IPS-18a (cell line): ENCODE measurements around the gene MDM1.

ENCODE experiments used
- H3K27ac ChIP-seq: one replicate; pipeline ENCODE4 v1.5.1; 2013; ENCODE audit warnings: low read length
- H3K27me3 ChIP-seq: one replicate; pipeline ENCODE4 v1.6.1; 2013; ENCODE audit warnings: mild to moderate bottlenecking, low read length; ENCODE audit not compliant: control insufficient read depth, insufficient read depth
- H3K36me3 ChIP-seq: one replicate; pipeline ENCODE4 v1.6.1; 2013; ENCODE audit warnings: low read depth, low read length; ENCODE audit not compliant: control insufficient read depth
- H3K4me1 ChIP-seq: one replicate; pipeline ENCODE4 v1.6.1; 2013; ENCODE audit warnings: low read depth, low read length; ENCODE audit not compliant: control insufficient read depth
- H3K4me3 ChIP-seq: one replicate; pipeline ENCODE4 v1.5.1; 2013; ENCODE audit warnings: low read length
- H3K9ac ChIP-seq: one replicate; pipeline ENCODE4 v1.6.1; 2013; ENCODE audit warnings: mild to moderate bottlenecking, low read length, moderate library complexity
- H3K9me3 ChIP-seq: one replicate; pipeline ENCODE4 v1.6.1; 2013; ENCODE audit warnings: low read depth, low read length; ENCODE audit not compliant: control insufficient read depth

MDM1 gene

DNA sequence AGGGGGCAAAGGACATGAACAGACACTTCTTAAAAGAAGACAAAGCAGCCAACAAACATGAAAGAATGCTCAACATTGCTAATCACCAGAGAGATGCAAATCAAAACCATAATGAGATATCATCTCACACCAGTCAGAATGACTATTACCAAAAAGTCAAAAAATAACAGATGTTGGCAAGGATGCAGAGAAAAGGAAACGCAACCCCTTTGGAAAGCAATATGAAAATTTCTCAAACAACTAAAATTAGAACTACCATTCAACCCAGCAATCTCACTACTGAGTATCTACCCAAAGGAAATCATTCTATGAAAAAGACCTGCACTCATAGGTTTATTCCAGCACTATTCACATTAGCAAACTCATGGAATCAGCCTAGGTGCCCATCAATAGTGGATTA, 25.6 kb downstream of the MDM1 start:
- H3K4me1 ChIP-seq = no peaks in the 10 kb centered on the region
- H3K36me3 ChIP-seq = peaks cover 15% of the 10 kb centered on the region
- H3K27me3 ChIP-seq = no peaks in the 10 kb centered on the region
- H3K4me3 ChIP-seq = no peak overlapping the region
- H3K27ac ChIP-seq = no peak overlapping the region
- H3K9ac ChIP-seq = no peak overlapping the region
- no peaks in the 10 kb centered on the region for H3K9me3 ChIP-seq

DNA sequence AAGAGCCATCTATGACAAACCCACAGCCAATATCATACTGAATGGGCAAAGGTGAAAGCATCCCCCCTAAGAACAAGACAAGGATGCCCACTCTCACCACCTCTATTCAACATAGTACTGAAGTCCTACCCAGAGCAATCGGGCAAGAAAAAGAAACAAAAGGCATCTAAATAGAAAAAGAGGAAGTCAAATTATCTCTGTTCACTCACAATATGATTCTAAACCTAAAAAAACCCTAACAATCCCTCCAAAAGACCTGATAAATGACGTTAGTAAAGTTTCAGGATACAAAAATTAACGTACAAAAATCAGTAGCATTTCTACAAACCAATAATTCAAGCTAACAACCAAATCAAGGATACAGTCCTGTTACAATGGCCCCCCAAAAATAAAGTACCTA, 26.9 kb downstream of the MDM1 start:
- peaks cover 10% of the 10 kb centered on the region for H3K36me3 ChIP-seq
- H3K4me1 ChIP-seq = no peaks in the 10 kb centered on the region

DNA sequence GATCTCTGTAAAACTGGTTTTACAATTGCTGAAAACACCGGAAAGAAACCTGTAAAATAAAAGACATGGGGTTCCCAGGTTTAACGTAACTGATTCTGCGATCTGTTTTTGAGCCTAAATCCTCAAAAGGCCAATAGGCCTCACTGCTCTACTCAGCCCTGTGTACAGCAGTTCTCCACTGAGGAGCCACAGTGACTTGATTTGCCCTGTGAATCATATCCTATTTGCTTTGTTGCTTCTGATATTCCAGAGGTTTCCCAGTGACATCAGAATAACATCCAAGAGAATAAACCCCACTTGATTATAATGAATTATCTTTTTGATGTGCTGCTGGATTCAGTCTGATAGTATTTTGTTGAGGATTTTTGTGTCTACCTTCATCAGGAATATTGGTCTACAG, 27.5 kb downstream of the MDM1 start:
- H3K36me3 ChIP-seq = peaks cover 5% of the 10 kb centered on the region
- no peak overlapping the region for H3K27ac ChIP-seq

More for the DNA sequence above, 26.9 kb downstream of the MDM1 start:
- Histone ChIP-seq H3K9ac (no peak overlapping the region), H3K27ac (no peak overlapping the region), H3K27me3 (no peaks in the 10 kb centered on the region), H3K9me3 (no peaks in the 10 kb centered on the region), H3K4me3 (no peak overlapping the region)

DNA sequence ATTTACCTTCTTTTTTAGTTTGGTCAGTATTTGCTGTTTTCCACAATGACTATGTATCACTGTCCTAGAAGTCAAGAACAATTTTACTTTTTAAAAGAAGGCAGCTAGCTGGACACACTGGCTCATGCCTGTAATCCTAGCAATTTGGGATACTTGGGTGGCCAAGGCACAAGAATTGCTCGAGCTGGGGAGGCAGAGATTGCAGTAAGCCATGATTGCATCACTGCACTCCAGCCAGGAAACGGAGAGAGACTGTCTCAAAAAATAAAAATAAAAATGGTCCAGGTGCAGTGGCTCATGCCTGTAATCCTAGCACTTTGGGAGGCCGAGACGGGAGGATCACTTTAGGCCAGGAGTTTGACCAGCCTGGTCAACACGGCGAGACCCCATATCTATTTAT, 28.3 kb downstream of the MDM1 start:
- H3K36me3 ChIP-seq = peaks cover 3% of the 10 kb centered on the region
- no peaks in the 10 kb centered on the region for H3K4me1 ChIP-seq
- H3K9me3 ChIP-seq = no peaks in the 10 kb centered on the region
- no peak overlapping the region for H3K4me3 ChIP-seq
- no peaks in the 10 kb centered on the region for H3K27me3 ChIP-seq
- H3K9ac ChIP-seq = no peak overlapping the region
- no peak overlapping the region for H3K27ac ChIP-seq

More for the DNA sequence above, 27.5 kb downstream of the MDM1 start:
- Histone ChIP-seq H3K4me3 (no peak overlapping the region), H3K9me3 (no peaks in the 10 kb centered on the region), H3K27me3 (no peaks in the 10 kb centered on the region), H3K9ac (no peak overlapping the region), H3K4me1 (no peaks in the 10 kb centered on the region)

DNA sequence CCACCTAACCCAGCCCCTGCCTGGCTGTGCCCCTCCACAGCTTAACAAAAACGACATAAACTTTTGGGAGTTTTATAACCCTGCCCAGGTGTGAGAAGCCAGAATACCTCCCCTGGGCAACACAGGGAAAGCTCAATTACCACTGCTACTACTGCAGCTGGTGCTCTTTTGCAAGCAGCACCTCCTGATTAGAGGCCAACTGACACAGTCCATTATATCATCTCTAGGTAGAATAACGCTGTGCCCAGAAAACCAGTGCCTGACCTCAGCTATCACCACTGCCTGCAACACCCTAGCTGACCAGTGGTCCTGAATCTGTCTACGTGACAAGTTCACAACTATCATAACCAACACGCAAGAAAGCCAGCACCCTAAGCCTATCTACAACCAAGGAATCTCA, 34.2 kb downstream of the MDM1 start:
- Histone ChIP-seq H3K36me3 (no peaks in the 10 kb centered on the region), H3K27ac (no peak overlapping the region), H3K27me3 (no peaks in the 10 kb centered on the region), H3K9ac (no peak overlapping the region), H3K4me3 (no peak overlapping the region), H3K4me1 (no peaks in the 10 kb centered on the region), H3K9me3 (no peaks in the 10 kb centered on the region)

DNA sequence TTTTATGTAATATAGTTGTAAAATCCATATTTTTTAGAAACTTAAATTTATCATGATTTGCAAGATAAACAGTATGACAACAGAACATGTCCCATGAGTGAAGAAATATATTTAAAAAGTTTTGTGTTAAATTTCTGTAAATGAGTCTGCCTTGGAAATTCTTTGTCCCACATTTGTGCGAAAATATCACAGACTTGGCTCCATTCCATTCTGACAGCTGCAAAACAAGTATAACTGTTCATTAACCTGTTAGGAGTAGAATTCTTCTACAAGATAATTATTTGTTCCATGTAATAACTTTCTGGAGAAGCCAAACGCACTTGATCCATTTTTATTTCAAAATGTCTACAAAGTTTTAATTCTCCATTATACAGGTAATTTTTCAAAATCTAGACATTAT, 37.9 kb downstream of the MDM1 start:
- Histone ChIP-seq H3K36me3 (no peaks in the 10 kb centered on the region), H3K4me3 (no peak overlapping the region), H3K27me3 (no peaks in the 10 kb centered on the region), H3K27ac (no peak overlapping the region), H3K9me3 (no peaks in the 10 kb centered on the region), H3K4me1 (no peaks in the 10 kb centered on the region), H3K9ac (no peak overlapping the region)

DNA sequence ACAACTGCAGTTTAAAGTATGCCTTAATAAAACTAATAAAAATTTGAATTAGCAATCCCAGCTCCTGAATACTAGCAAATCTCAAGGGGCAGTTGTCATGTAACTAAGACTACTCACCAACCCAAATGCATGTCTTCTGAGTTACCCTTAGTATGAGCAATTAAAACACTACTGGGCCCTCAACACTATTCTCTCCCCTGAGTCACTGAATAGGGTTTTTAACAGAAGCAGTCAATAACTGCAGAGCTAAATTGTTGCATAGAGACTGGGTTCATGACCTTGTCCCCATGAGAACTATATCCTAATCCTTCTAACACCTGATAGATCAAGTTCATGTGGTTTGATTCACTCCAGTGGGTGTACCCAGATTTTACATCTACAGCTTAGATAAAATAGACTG, 38.8 kb downstream of the MDM1 start:
- H3K27me3 ChIP-seq = no peaks in the 10 kb centered on the region
- H3K4me1 ChIP-seq = no peaks in the 10 kb centered on the region
- no peaks in the 10 kb centered on the region for H3K9me3 ChIP-seq
- H3K36me3 ChIP-seq = no peaks in the 10 kb centered on the region
- H3K27ac ChIP-seq = no peak overlapping the region
- no peak overlapping the region for H3K4me3 ChIP-seq
- no peak overlapping the region for H3K9ac ChIP-seq

DNA sequence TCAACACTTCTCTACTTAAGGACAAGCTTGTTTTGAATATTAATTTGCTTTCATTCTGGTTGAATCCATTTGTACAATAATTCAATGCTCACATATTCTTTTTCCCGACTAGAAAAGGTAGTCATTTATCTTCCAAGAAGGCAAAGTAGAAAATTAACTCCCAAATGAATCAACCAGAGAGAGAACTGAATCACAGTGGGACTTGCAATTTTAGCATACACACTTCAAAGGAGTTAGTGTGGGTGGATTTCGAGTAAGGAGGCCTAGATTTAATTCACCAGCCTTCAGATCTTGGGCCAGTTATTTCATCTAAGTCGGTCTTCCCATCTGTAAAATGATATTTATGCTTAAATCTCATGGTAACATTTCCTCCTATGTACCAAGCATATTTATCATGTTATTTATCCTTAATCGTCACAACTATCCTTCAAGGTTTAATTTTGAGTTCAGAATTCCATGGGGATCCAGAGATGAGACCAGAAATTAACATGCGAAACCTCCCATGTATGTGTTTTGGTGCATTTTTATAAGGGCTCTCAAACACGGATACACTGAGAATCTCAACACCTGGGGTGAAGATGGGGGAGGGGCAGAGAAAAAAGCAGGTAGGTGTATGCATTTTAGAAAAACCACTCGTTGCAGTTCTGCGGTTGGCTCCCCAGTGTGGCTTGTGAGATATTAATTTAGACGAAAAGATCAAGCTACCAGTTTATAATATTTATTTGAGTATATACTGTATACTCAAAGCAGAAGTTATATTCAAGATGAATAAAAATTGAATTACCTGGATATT, 39.8 kb downstream of the MDM1 start:
- no peaks in the 10 kb centered on the region for H3K36me3 ChIP-seq
- H3K9me3 ChIP-seq = no peaks in the 10 kb centered on the region
- no peak overlapping the region for H3K4me3 ChIP-seq
- no peak overlapping the region for H3K27ac ChIP-seq
- H3K4me1 ChIP-seq = no peaks in the 10 kb centered on the region
- H3K27me3 ChIP-seq = no peaks in the 10 kb centered on the region
- no peak overlapping the region for H3K9ac ChIP-seq

DNA sequence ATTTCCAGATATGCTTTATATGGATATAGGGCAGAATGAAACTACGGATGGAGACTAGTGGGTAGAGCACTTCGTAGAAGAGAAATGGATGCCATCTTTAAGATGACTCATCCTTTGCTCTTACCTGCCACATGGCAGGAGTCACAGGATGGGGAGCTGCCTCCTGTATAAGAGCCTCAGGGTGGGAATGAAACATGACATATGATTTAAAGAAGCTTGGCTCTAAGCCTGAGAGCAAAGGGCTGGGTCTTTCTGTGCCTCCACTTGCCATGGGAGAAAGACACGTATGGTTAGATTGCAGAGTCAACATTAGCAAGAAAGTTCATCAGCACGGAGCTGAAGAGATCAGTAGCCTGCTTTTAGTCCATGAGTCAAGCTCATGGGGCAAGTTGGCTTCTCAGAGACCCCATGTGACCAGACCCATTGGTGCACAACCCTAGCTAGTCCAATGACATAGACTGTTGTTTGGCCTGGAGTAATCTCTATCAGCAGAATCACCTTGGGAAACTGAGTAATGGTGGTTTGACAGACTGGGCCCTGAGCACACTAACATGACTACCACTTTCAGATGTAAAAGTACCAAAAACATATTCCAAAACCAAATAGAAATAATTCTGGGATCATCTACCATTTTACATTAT, 40.6 kb downstream of the MDM1 start:
- H3K9me3 ChIP-seq = no peaks in the 10 kb centered on the region
- no peak overlapping the region for H3K27ac ChIP-seq
- H3K27me3 ChIP-seq = no peaks in the 10 kb centered on the region
- no peaks in the 10 kb centered on the region for H3K4me1 ChIP-seq
- H3K9ac ChIP-seq = no peak overlapping the region
- no peaks in the 10 kb centered on the region for H3K36me3 ChIP-seq
- H3K4me3 ChIP-seq = no peak overlapping the region

DNA sequence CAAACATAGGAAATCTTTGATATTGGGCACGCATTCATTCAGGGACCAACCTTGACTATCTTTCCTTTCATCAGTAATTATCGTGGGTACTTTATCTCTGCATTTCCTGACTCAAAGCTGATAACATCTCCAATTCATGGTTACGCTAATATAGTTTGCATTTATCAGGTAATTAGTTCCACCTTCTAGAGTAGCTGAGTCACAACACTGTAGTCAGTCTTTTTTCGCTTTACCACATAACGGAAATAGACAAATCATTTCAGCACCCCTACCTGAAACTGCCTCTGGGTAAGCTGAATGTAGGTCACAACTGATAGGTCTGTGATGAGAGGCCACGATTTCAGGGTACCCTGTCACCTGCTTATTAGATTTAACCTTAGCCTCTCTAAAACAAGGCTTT, 42.0 kb downstream of the MDM1 start:
- Histone ChIP-seq H3K4me3 (no peak overlapping the region), H3K9me3 (no peaks in the 10 kb centered on the region), H3K9ac (no peak overlapping the region), H3K27me3 (no peaks in the 10 kb centered on the region), H3K4me1 (no peaks in the 10 kb centered on the region), H3K27ac (no peak overlapping the region), H3K36me3 (no peaks in the 10 kb centered on the region)

DNA sequence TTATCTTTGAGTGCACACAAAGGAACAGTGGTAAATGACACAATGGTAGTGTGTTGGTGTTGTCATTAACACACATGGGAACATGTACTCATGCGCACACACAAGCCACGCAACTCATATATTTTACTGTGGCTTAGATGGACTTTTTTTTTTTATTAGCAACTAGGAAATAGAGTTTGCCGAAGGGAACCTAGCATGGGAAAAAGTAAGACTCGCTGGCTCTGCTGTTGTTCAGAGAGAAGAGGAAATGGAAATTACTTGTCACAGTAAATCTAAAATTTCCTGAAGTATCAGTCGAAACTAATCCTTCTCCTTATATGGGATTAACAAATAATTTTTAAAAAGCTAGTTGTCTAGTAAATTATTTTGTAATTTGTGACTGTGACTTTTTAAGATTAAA, 45.1 kb downstream of the MDM1 start:
- Histone ChIP-seq H3K36me3 (no peaks in the 10 kb centered on the region), H3K9ac (no peak overlapping the region), H3K9me3 (no peaks in the 10 kb centered on the region), H3K4me3 (no peak overlapping the region), H3K4me1 (no peaks in the 10 kb centered on the region), H3K27ac (no peak overlapping the region), H3K27me3 (no peaks in the 10 kb centered on the region)

DNA sequence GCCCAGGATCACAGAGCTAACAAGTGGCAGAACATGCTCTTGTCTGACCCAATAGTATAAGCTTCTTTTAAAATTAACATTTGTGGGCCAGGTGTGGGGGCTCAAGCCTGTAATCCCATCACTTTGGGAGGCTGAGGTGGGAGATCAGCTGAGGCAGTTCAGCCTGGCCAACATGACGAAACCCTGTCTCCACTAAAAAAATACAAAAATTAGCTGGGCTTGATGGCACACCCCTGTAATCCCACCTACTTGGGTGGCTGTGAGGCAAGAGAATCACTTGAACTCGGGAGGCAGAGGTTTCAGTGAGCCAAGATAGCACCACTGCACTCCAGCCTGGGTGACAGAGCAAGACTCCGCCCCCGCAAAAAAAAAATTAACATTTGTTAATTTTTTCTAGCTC, 45.8 kb downstream of the MDM1 start:
- Histone ChIP-seq H3K9ac (no peak overlapping the region), H3K27ac (no peak overlapping the region), H3K9me3 (no peaks in the 10 kb centered on the region), H3K27me3 (no peaks in the 10 kb centered on the region), H3K36me3 (no peaks in the 10 kb centered on the region), H3K4me1 (no peaks in the 10 kb centered on the region), H3K4me3 (no peak overlapping the region)
